PFSK-1 (cell line): ENCODE results near the gene ECI2.

ENCODE experiments used
- POLR2AphosphoS5 ChIP-seq: IDR thresholded peaks from 2 replicates; pipeline ENCODE4 v1.6.1; 2012; ENCODE audit warnings: low read depth, mild to moderate bottlenecking, control low read depth, low read length, moderate library complexity
- REST ChIP-seq, 2 experiments: IDR thresholded peaks; 2 replicates each; pipeline versions ENCODE4 v1.6.1 to v1.8.0; 2011 to 2012; ENCODE audit warnings: low read depth in 2 of 2, low read length in 2 of 2, control low read depth in 1 of 2, inconsistent platforms in 1 of 2, mild to moderate bottlenecking in 1 of 2, moderate library complexity in 1 of 2; ENCODE audit not compliant: insufficient read depth in 1 of 2
- TAF1 ChIP-seq: IDR thresholded peaks from 2 replicates; pipeline ENCODE4 v1.6.1; 2012; ENCODE audit warnings: low read length, control low read depth, borderline replicate concordance; ENCODE audit not compliant: insufficient read depth

- TF ChIP-seq REST (IDR thresholded peaks at IDR 0.05; ENCODE audit: insufficient read depth in 1 of 2, low read depth in 2 of 2, low read length in 2 of 2) (no peak), POLR2AphosphoS5 (no peak), TAF1 (no peak)
Observed at GRCh38 chr6:4155848-4156466, 20.6 kb upstream of the ECI2 start.
